Neuronal stem cell (in vitro differentiated cells): ENCODE data around the gene TMED1.

Experiments used
- DNase-seq: peaks from one replicate; pipeline ENCODE4 v3.0.0-alpha.2; 2013; ENCODE audit warnings: low spot score
- H2AFZ ChIP-seq: one replicate; pipeline ENCODE4 v1.6.1; 2013; ENCODE audit warnings: mild to moderate bottlenecking, low read length, inconsistent platforms
- H2AK5ac ChIP-seq: 2 replicates; pipeline ENCODE4 v1.6.1; 2013; ENCODE audit warnings: low read depth, mild to moderate bottlenecking, inconsistent platforms, low read length, moderate library complexity, mixed read lengths
- H2BK120ac ChIP-seq: 2 replicates; pipeline ENCODE4 v1.6.1; 2013; ENCODE audit warnings: low read depth, mild to moderate bottlenecking, inconsistent platforms, low read length, moderate library complexity, mixed read lengths
- H2BK12ac ChIP-seq: one replicate; pipeline ENCODE4 v1.6.1; 2013; ENCODE audit warnings: low read length, inconsistent platforms
- H2BK15ac ChIP-seq: 2 replicates; pipeline ENCODE4 v1.6.1; 2013; ENCODE audit warnings: mild to moderate bottlenecking, low read length, inconsistent platforms, mixed read lengths
- H2BK5ac ChIP-seq: one replicate; pipeline ENCODE4 v1.6.1; 2013; ENCODE audit warnings: inconsistent platforms, mild to moderate bottlenecking, low read length, moderate library complexity
- H3K14ac ChIP-seq: one replicate; pipeline ENCODE4 v1.6.1; 2013; ENCODE audit warnings: low read length, inconsistent platforms
- H3K18ac ChIP-seq: 2 replicates; pipeline ENCODE4 v1.6.1; 2013; ENCODE audit warnings: low read length, inconsistent platforms
- H3K23ac ChIP-seq: 2 replicates; pipeline ENCODE4 v1.6.1; 2013; ENCODE audit warnings: low read depth, mild to moderate bottlenecking, mixed read lengths, low read length, inconsistent platforms; ENCODE audit not compliant: poor library complexity
- H3K27ac ChIP-seq: replicated peaks from 3 replicates; pipeline ENCODE4 v1.5.1; 2013; ENCODE audit warnings: low read length, inconsistent platforms
- H3K27me3 ChIP-seq, 3 experiments: 2 replicates each; pipeline ENCODE4 v1.6.1; 2013; ENCODE audit warnings: low read length in 3 of 3, mild to moderate bottlenecking in 2 of 3, inconsistent platforms in 1 of 3, low read depth in 1 of 3, mixed read lengths in 1 of 3, moderate library complexity in 1 of 3; ENCODE audit not compliant: control insufficient read depth in 3 of 3, insufficient read depth in 3 of 3
- H3K36me3 ChIP-seq, 2 donors: replicated peaks in 1 of 2; 2 replicates each; pipeline ENCODE4 v1.6.1; 2013; ENCODE audit warnings: low read length in 2 of 2; ENCODE audit not compliant: control insufficient read depth in 2 of 2, insufficient read depth in 2 of 2
- H3K4ac ChIP-seq: 2 replicates; pipeline ENCODE4 v1.6.1; 2013; ENCODE audit warnings: inconsistent platforms, mild to moderate bottlenecking, low read length, moderate library complexity
- H3K4me1 ChIP-seq, 2 donors: 1 replicate in 1 of 2; 2 replicates in 1 of 2; pipeline ENCODE4 v1.6.1; 2013; ENCODE audit warnings: low read length in 2 of 2, low read depth in 1 of 2; ENCODE audit not compliant: control insufficient read depth in 2 of 2, insufficient read depth in 1 of 2
- H3K4me2 ChIP-seq: one replicate; pipeline ENCODE4 v1.6.1; 2013; ENCODE audit warnings: mild to moderate bottlenecking, low read length, inconsistent platforms; ENCODE audit not compliant: insufficient read depth, poor library complexity, severe bottlenecking
- H3K4me3 ChIP-seq, 2 donors: 2 replicates each; pipeline ENCODE4 v1.5.1; 2013; ENCODE audit warnings: low read length in 2 of 2, mild to moderate bottlenecking in 2 of 2, inconsistent platforms in 1 of 2, moderate library complexity in 1 of 2
- H3K79me1 ChIP-seq: one replicate; pipeline ENCODE4 v1.6.1; 2013; ENCODE audit warnings: low read depth, mild to moderate bottlenecking, inconsistent platforms, low read length, moderate library complexity
- H3K9ac ChIP-seq: one replicate; pipeline ENCODE4 v1.6.1; 2013; ENCODE audit warnings: mild to moderate bottlenecking, low read depth, low read length, inconsistent platforms; ENCODE audit not compliant: poor library complexity
- H3K9me3 ChIP-seq, 2 donors: replicated peaks in 1 of 2; 2 replicates each; pipeline versions ENCODE3 to v1.6.1; 2013; ENCODE audit warnings: low read length in 2 of 2, mild to moderate bottlenecking in 2 of 2, inconsistent platforms in 1 of 2, low read depth in 1 of 2, mixed read lengths in 1 of 2, moderate library complexity in 1 of 2; ENCODE audit not compliant: control insufficient read depth in 2 of 2, insufficient read depth in 1 of 2
- H4K8ac ChIP-seq: one replicate; pipeline ENCODE4 v1.6.1; 2013; ENCODE audit warnings: low read depth, mild to moderate bottlenecking, inconsistent platforms, low read length, moderate library complexity
- H4K91ac ChIP-seq: one replicate; pipeline ENCODE4 v1.6.1; 2013; ENCODE audit warnings: low read length, low read depth, mild to moderate bottlenecking, inconsistent platforms; ENCODE audit not compliant: poor library complexity
- WGBS, 2 donors: extraction: QIAGEN DNeasy Blood & Tissue Kit; methylation state at CpG; one replicate each; pipeline ENCODE4 v1.1.7; 2013; ENCODE audit warnings: missing lambda C conversion rate in 2 of 2, mixed read lengths in 1 of 2; ENCODE audit not compliant: insufficient read length in 2 of 2, insufficient replicate concordance in 1 of 2; ENCODE audit errors: extremely low coverage in 2 of 2; 5-methylcytosine and 5-hydroxymethylcytosine counted together

The TMED1 gene

DNA sequence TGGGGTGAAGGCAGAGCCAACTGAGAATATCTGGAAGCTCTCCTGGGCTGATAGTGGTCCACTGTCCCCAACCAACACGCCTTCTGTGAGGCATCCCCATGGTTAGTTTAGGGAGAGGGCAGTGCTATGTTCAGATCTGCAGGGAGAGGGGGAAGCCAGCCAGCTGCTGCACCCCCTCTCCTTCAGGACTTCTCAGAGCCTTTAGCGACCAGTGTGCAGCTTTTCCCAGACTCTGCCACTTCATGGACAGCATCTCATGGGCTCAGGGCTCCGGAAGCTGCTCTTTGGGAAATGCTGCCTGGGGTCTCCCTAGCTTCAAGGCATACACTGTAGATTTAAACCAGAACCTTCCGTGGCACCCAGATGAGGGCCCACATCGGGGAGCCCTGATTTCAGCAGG is 33.5 kb downstream of the TMED1 start:
- no CpG with 5 or more reads among the region's 5 CpGs for WGBS, 2 donors
- no peak for DNase-seq
- H3K27me3 ChIP-seq: no peaks in the 10 kb centered on the region
- H3K36me3 ChIP-seq: peaks cover 34 to 89% of the 10 kb centered on the region in 2 donors
- H3K14ac ChIP-seq: no peak overlapping the region
- H4K8ac ChIP-seq: no peak overlapping the region
- no peak overlapping the region for H3K27ac ChIP-seq
- no peak overlapping the region for H3K9ac ChIP-seq
- H3K79me1 ChIP-seq: no peaks in the 10 kb centered on the region
- H3K4me1 ChIP-seq: no peaks in the 10 kb centered on the region
- no peak overlapping the region for H3K4me3 ChIP-seq
- H2BK5ac ChIP-seq: no peak overlapping the region
- no peak overlapping the region for H3K4ac ChIP-seq
- no peak overlapping the region for H2AFZ ChIP-seq
- H2BK15ac ChIP-seq: no peak overlapping the region
- no peak overlapping the region for H4K91ac ChIP-seq
- no peaks in the 10 kb centered on the region for H3K9me3 ChIP-seq
- H3K4me2 ChIP-seq: no peak overlapping the region
- H2BK12ac ChIP-seq: no peak overlapping the region
- no peak overlapping the region for H2AK5ac ChIP-seq
- H3K18ac ChIP-seq: no peak overlapping the region
- no peak overlapping the region for H2BK120ac ChIP-seq
- H3K23ac ChIP-seq: no peak overlapping the region

DNA sequence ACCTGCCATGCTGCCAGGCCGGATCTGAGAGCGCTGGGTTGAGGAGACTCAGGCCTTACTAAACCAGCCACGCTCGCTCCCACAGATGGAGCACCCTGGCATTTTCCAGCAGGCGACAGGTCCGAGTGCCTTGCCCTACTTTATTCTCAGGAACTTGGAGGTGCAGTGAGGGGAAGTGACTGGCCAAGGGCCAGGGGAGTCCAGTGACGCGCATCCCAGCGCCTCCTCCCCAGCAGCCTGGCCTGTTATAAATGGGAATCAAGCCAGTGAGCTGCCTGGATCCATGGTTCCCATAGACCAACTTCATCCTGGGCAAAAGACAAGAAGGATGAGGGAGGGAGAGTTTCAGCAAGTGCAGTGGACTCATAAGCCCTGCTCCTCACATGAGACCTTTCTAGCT is 35.5 kb downstream of the TMED1 start:
- Histone ChIP-seq H3K4me2 (no peak overlapping the region), H3K9ac (no peak overlapping the region), H3K4ac (no peak overlapping the region), H3K27me3 (no peaks in the 10 kb centered on the region), H3K18ac (no peak overlapping the region), H2AK5ac (no peak overlapping the region), H3K79me1 (no peaks in the 10 kb centered on the region), H2BK15ac (no peak overlapping the region), H3K14ac (no peak overlapping the region), H3K27ac (no peak overlapping the region), H2BK12ac (no peak overlapping the region), H3K9me3 (no peaks in the 10 kb centered on the region), H2BK5ac (no peak overlapping the region), H3K23ac (no peak overlapping the region), H4K91ac (no peak overlapping the region), H3K4me3 (no peak overlapping the region), H2AFZ (no peak overlapping the region), H3K36me3 (peaks cover 36 to 96% of the 10 kb centered on the region in 2 donors), H2BK120ac (no peak overlapping the region), H3K4me1 (no peaks in the 10 kb centered on the region), H4K8ac (no peak overlapping the region)
- DNase-seq: no peak
- WGBS, 2 donors: no CpG with 5 or more reads among the region's 9 CpGs

DNA sequence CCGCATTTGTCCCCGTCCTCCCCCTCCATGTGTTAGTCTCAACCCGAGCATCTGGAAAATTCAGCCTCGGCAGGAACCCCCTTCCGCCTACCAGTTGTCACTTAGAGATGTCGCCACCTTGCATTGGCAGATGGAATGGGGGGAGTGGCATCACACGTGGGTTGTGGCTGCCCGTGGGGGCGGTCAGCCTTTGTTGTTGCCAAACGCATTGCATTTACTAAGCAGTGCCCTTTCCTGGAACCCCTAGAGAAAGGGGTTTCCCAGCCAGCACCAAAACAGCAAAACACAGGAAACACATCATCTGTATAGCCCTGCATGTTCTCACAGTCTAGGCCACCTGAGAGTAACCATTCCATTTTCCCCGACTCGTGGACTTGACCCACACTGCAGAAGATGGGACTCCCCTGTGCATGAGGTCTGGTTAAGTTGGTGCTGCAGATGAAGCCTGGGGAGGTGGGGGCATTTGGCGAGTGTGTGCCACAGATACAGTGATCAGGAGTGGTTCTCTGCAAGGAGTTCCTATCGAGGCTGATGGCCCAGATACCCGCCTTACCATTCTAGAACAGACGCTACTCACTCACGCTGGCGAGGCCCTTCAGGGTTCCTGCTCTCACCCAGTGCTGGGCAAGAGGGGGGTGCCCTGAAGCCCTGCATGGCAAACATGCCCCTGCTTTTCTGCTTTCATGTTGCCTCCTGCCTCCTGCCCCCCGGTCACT is 38.3 kb downstream of the TMED1 start:
- Histone ChIP-seq H2AFZ (no peak overlapping the region), H3K18ac (no peak overlapping the region), H3K4me3 (no peak overlapping the region), H3K36me3 (peaks cover 32 to 95% of the 10 kb centered on the region in 2 donors), H2BK12ac (no peak overlapping the region), H4K8ac (no peak overlapping the region), H3K27me3 (no peaks in the 10 kb centered on the region), H2BK5ac (peak overlapping the region; percentile 2), H3K27ac (no peak overlapping the region), H3K14ac (no peak overlapping the region), H3K9me3 (no peaks in the 10 kb centered on the region), H3K23ac (no peak overlapping the region), H2AK5ac (no peak overlapping the region), H3K4me2 (no peak overlapping the region), H2BK120ac (no peak overlapping the region), H4K91ac (no peak overlapping the region), H3K79me1 (no peaks in the 10 kb centered on the region), H3K4ac (no peak overlapping the region), H3K4me1 (no peaks in the 10 kb centered on the region), H2BK15ac (no peak overlapping the region), H3K9ac (no peak overlapping the region)
- no peak for DNase-seq
- no CpG with 5 or more reads among the region's 19 CpGs for WGBS, 2 donors

DNA sequence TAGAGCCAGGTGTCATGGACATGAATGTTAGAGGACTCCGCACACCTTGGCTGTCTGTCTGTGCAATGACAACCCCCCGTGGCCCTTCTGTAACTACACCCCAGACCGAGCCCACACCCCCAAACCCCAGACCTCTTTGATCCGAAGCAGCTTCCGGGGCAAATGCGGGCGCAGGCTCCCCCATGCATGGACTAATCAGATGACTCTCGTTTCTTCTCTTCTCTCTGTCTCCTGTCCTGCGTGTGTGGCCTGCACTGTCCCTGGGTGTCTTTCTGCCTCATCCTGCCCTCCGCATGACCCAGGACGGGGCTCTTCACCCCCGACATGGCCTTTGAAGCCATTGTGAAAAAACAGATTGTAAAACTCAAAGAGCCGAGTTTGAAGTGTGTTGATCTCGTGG is 38.9 kb downstream of the TMED1 start:
- H2BK120ac ChIP-seq: no peak overlapping the region
- H3K27ac ChIP-seq: no peak overlapping the region
- no peak overlapping the region for H2AFZ ChIP-seq
- H4K8ac ChIP-seq: no peak overlapping the region
- no peak overlapping the region for H4K91ac ChIP-seq
- no CpG with 5 or more reads among the region's 14 CpGs for WGBS, 2 donors
- no peak overlapping the region for H2BK12ac ChIP-seq
- H2AK5ac ChIP-seq: no peak overlapping the region
- H3K4me2 ChIP-seq: no peak overlapping the region
- H3K9me3 ChIP-seq: no peaks in the 10 kb centered on the region
- H3K27me3 ChIP-seq: no peaks in the 10 kb centered on the region
- H3K4ac ChIP-seq: no peak overlapping the region
- no peak overlapping the region for H3K9ac ChIP-seq
- no peak overlapping the region for H3K23ac ChIP-seq
- H3K36me3 ChIP-seq: peaks cover 28 to 95% of the 10 kb centered on the region in 2 donors
- H3K4me1 ChIP-seq: no peaks in the 10 kb centered on the region
- H3K79me1 ChIP-seq: no peaks in the 10 kb centered on the region
- no peak overlapping the region for H2BK15ac ChIP-seq
- peak overlapping the region; percentile 8 for H3K14ac ChIP-seq
- no peak overlapping the region for H2BK5ac ChIP-seq
- no peak for DNase-seq
- H3K4me3 ChIP-seq: no peak overlapping the region
- H3K18ac ChIP-seq: no peak overlapping the region
